Neural cell (in vitro differentiated cells): Measurements from ENCODE around the gene CTAGE1. TPM values are rescaled to one million over a fixed set of nuclear protein-coding genes. Genes with fewer than 3 reads are reported as not detected.

Experiments
- H2AFZ ChIP-seq: fragments of 200-600, 300-800 bp; sonication (generic), shearing (Covaris generic); 2 replicates; pipeline ENCODE4 v1.6.0; 2014; ENCODE audit warnings: low read depth, mild to moderate bottlenecking, antibody characterized with exemption, low read length, moderate library complexity
- H3F3A ChIP-seq: fragments of 200-600 bp; shearing (Covaris generic); 2 replicates; pipeline ENCODE4 v1.6.1; 2016; ENCODE audit warnings: mild to moderate bottlenecking, moderate library complexity, mixed read lengths, antibody characterized with exemption, low read length; ENCODE audit not compliant: insufficient read depth, poor library complexity, severe bottlenecking
- H3K27ac ChIP-seq: fragments of 200-600, 300-800 bp; sonication (generic), shearing (Covaris generic); 2 replicates; pipeline ENCODE4 v1.5.1; 2014; ENCODE audit warnings: mild to moderate bottlenecking, low read length, moderate library complexity
- H3K27me3 ChIP-seq: fragments of 300-800, 200-600 bp; sonication (generic), shearing (Covaris generic); 2 replicates; pipeline ENCODE4 v1.6.0; 2014; ENCODE audit warnings: mild to moderate bottlenecking, low read depth, low read length, moderate library complexity; ENCODE audit not compliant: insufficient read depth
- H3K36me3 ChIP-seq: fragments of 300-800, 200-600 bp; sonication (generic), shearing (Covaris generic); 2 replicates; pipeline ENCODE4 v1.5.1; 2014; ENCODE audit warnings: mild to moderate bottlenecking, antibody characterized with exemption, low read length, moderate library complexity; ENCODE audit not compliant: insufficient read depth
- H3K4me2 ChIP-seq: fragments of 300-800, 200-600 bp; sonication (generic), shearing (Covaris generic); 2 replicates; pipeline ENCODE4 v1.6.0; 2014; ENCODE audit warnings: mild to moderate bottlenecking, low read length
- H3K4me3 ChIP-seq: fragments of 300-800, 200-600 bp; sonication (generic), shearing (Covaris generic); 2 replicates; pipeline ENCODE4 v1.5.1; 2014; ENCODE audit warnings: mild to moderate bottlenecking, low read length, moderate library complexity
- H3K79me2 ChIP-seq: fragments of 200-600 bp; shearing (Covaris generic); replicated peaks from 2 replicates; pipeline ENCODE4 v1.6.0; 2014; ENCODE audit warnings: mild to moderate bottlenecking, low read length, moderate library complexity; ENCODE audit not compliant: insufficient read depth
- H3K9ac ChIP-seq: fragments of 300-800, 200-600 bp; sonication (generic), shearing (Covaris generic); 2 replicates; pipeline ENCODE4 v1.6.1; 2016; ENCODE audit warnings: mild to moderate bottlenecking, low read length, mixed read lengths
- H3K9me2 ChIP-seq: fragments of 200-600 bp; shearing (Covaris generic); 2 replicates; pipeline ENCODE4 v1.6.1; 2016; ENCODE audit warnings: mild to moderate bottlenecking, low read length, mixed read lengths; ENCODE audit not compliant: insufficient read depth
- H3K9me3 ChIP-seq: fragments of 200-600, 300-800 bp; sonication (generic), shearing (Covaris generic); 2 replicates; pipeline ENCODE4 v1.6.1; 2016; ENCODE audit warnings: mild to moderate bottlenecking, mixed run types, low read length, moderate library complexity, mixed read lengths
- H4K20me1 ChIP-seq: fragments of 200-600 bp; shearing (Covaris generic); 2 replicates; pipeline ENCODE4 v1.6.1; 2016; ENCODE audit warnings: mild to moderate bottlenecking, mixed run types; ENCODE audit not compliant: insufficient read depth
- CTCF ChIP-seq: fragments of 450-650 bp; IDR thresholded peaks from 2 replicates; pipeline ENCODE4 v1.5.1; 2014; ENCODE audit warnings: antibody characterized with exemption, mild to moderate bottlenecking, moderate library complexity; ENCODE audit not compliant: poor library complexity, severe bottlenecking
- EP300 ChIP-seq: fragments of 450-650 bp; conservative IDR thresholded peaks from 2 replicates; pipeline ENCODE4 v1.6.1; 2014; ENCODE audit warnings: antibody characterized with exemption, mild to moderate bottlenecking, moderate library complexity; ENCODE audit not compliant: poor library complexity, severe bottlenecking
- EZH2 ChIP-seq: fragments of 200-600, 300-800 bp; shearing (Covaris generic), sonication (generic); IDR thresholded peaks from 2 replicates; pipeline ENCODE4 v1.6.1; 2014; ENCODE audit warnings: antibody characterized with exemption, low read length, borderline replicate concordance, mild to moderate bottlenecking; ENCODE audit not compliant: insufficient read depth, poor library complexity, severe bottlenecking
- MXI1 ChIP-seq: fragments of 450-650 bp; conservative IDR thresholded peaks from 2 replicates; pipeline ENCODE4 v1.6.1; 2014; ENCODE audit warnings: antibody characterized with exemption, mild to moderate bottlenecking; ENCODE audit not compliant: poor library complexity, severe bottlenecking
- POLR2AphosphoS5 ChIP-seq: IDR thresholded peaks from 2 replicates; pipeline ENCODE4 v1.6.1; 2012
- RAD21 ChIP-seq: fragments of 450-650 bp; conservative IDR thresholded peaks from 2 replicates; pipeline ENCODE4 v1.6.1; 2014; ENCODE audit warnings: antibody characterized with exemption, mild to moderate bottlenecking, moderate library complexity
- REST ChIP-seq: IDR thresholded peaks from 2 replicates; pipeline ENCODE4 v1.6.1; 2012; ENCODE audit warnings: borderline replicate concordance
- SMC3 ChIP-seq: fragments of 450-650 bp; conservative IDR thresholded peaks from 2 replicates; pipeline ENCODE4 v1.6.1; 2014; ENCODE audit warnings: antibody characterized with exemption, mild to moderate bottlenecking, moderate library complexity; ENCODE audit not compliant: poor library complexity
- TAF1 ChIP-seq: IDR thresholded peaks from 2 replicates; pipeline ENCODE4 v1.6.1; 2012; ENCODE audit warnings: low read depth
- polyA plus RNA-seq: library from polyadenylated mRNA; depleted of rRNA; stranded (reverse); fragments of >200 nt; gene quantifications from 2 replicates; pipeline ENCODE4 v1.2.3, GENCODE V29; 2014

CTAGE1 gene
- polyA plus RNA-seq, 1 donor from 2014 or later, result not detected

- Histone ChIP-seq H3K27me3 (no peaks in the 10 kb centered on the region), H3K36me3 (no peaks in the 10 kb centered on the region), H4K20me1 (no peaks in the 10 kb centered on the region), H3K27ac (no peak overlapping the region), H3K9me2 (no peaks in the 10 kb centered on the region), H3F3A (no peaks in the 10 kb centered on the region), H2AFZ (no peak overlapping the region), H3K4me2 (no peak overlapping the region), H3K4me3 (no peak overlapping the region), H3K9ac (no peak overlapping the region), H3K79me2 (no peaks in the 10 kb centered on the region), H3K9me3 (no peaks in the 10 kb centered on the region)
- no peak for TF ChIP-seq MXI1
Measured at GRCh38 chr18:22441638-22442037, 23.9 kb upstream of the CTAGE1 start.

DNA sequence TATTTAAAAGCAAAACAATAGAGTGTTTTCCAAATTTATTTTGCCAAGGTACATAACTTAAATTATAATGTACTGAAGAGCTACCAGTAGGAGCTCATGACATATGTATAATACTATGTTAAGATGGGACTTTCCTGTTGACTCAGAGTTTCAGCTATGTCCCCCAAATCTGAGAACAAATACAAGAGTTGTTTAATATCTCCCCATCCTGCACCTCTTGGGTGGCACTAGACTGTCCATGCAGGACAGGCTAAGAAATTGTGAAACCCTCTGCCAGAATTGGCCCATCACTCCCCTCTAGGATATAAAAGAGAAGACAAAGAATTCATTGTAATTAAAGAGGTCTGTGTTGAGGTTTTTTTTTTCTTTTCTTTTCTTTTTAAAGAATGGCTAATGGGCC lies 21.7 kb upstream of the CTAGE1 start:
- Histone ChIP-seq H3K36me3 (no peaks in the 10 kb centered on the region), H4K20me1 (no peaks in the 10 kb centered on the region), H2AFZ (no peak overlapping the region), H3K4me3 (no peak overlapping the region), H3K9me3 (no peaks in the 10 kb centered on the region), H3K27me3 (no peaks in the 10 kb centered on the region), H3K79me2 (no peaks in the 10 kb centered on the region), H3F3A (no peaks in the 10 kb centered on the region), H3K9ac (no peak overlapping the region), H3K9me2 (no peaks in the 10 kb centered on the region), H3K27ac (no peak overlapping the region), H3K4me2 (no peak overlapping the region)
- TF ChIP-seq EP300 (no peak), EZH2 (no peak), SMC3 (no peak), TAF1 (no peak), RAD21 (no peak), CTCF (no peak), MXI1 (no peak), POLR2AphosphoS5 (no peak), REST (no peak)

GRCh38 chr18:22436136-22436535 lies 18.4 kb upstream of the CTAGE1 start:
- no peak overlapping the region for H3K9ac ChIP-seq
- TF ChIP-seq EZH2 (no peak), TAF1 (no peak), RAD21 (no peak), REST (no peak), MXI1 (no peak), POLR2AphosphoS5 (no peak), EP300 (no peak), CTCF (no peak), SMC3 (no peak)

More at GRCh38 chr18:22436136-22436535, 18.4 kb upstream of the CTAGE1 start:
- no peak overlapping the region for H3K4me3 ChIP-seq
- no peaks in the 10 kb centered on the region for H3K27me3 ChIP-seq
- H3F3A ChIP-seq, result no peaks in the 10 kb centered on the region
- H3K9me2 ChIP-seq, result no peaks in the 10 kb centered on the region
- H2AFZ ChIP-seq, result no peak overlapping the region
- no peak overlapping the region for H3K27ac ChIP-seq
- no peak overlapping the region for H3K4me2 ChIP-seq
- H3K9me3 ChIP-seq, result no peaks in the 10 kb centered on the region
- no peaks in the 10 kb centered on the region for H3K79me2 ChIP-seq
- H3K36me3 ChIP-seq, result no peaks in the 10 kb centered on the region
- no peaks in the 10 kb centered on the region for H4K20me1 ChIP-seq
